Caco-2 (cell line): ENCODE measurements around the gene MAPK13. TPM values are rescaled to one million over a fixed set of nuclear protein-coding genes. Genes with fewer than 3 reads are reported as not detected.

ENCODE experiments used
- BruUV-seq: library from RNA; stranded (reverse); fragments of 400-500 nt; replicated peaks from 2 replicates; lab custom pipeline; 2021; lab: Mats Ljungman, UMichigan
- CTCF ChIA-PET: fragments of 300-600 bp; sonication (Branson Sonifier 250); formaldehyde crosslinking; loops from one replicate; lab custom pipeline; 2022; ENCODE audit warnings: antibody characterized with exemption; lab: Charles Lee
- POLR2A ChIA-PET: fragments of 300-600 bp; sonication (Branson Sonifier 250); formaldehyde crosslinking; loops from one replicate; lab custom pipeline; 2022; ENCODE audit warnings: antibody characterized with exemption; lab: Charles Lee
- DNase-seq, 2 experiments: peaks; one replicate each; pipeline versions ENCODE4 v3.0.0 to v3.0.0-alpha.2; 2020 to 2022
- H3K27me3 ChIP-seq: replicated peaks from 2 replicates; pipeline ENCODE4 v1.6.0; 2011; ENCODE audit warnings: low read length; ENCODE audit not compliant: control insufficient read depth, insufficient read depth
- H3K36me3 ChIP-seq: 2 replicates; pipeline ENCODE4 v1.5.1; 2011; ENCODE audit warnings: low read length; ENCODE audit not compliant: control insufficient read depth, insufficient read depth
- H3K4me1 ChIP-seq: fragments of 250-450 bp; sonication (Bioruptor Pico); 2 replicates; pipeline ENCODE4 v1.5.1; 2020; ENCODE audit warnings: mild to moderate bottlenecking
- H3K4me3 ChIP-seq: 2 replicates; pipeline ENCODE4 v1.5.1; 2011; ENCODE audit warnings: low read depth, mild to moderate bottlenecking, control low read depth, low read length
- H3K9me3 ChIP-seq: fragments of 250-450 bp; sonication (Bioruptor Pico); 2 replicates; pipeline ENCODE4 v1.5.1; 2020; ENCODE audit warnings: mild to moderate bottlenecking, moderate library complexity
- H3K27ac Mint-ChIP-seq: one replicate; pipeline ENCODE4 v1.8.0; 2022; ENCODE audit warnings: mixed read lengths; ENCODE audit not compliant: unreplicated experiment
- H3K27me3 Mint-ChIP-seq: one replicate; pipeline ENCODE4 v1.8.0; 2022; ENCODE audit warnings: mixed read lengths; ENCODE audit not compliant: insufficient read depth, unreplicated experiment
- H3K36me3 Mint-ChIP-seq: one replicate; pipeline ENCODE4 v1.8.0; 2022; ENCODE audit warnings: mild to moderate bottlenecking, mixed read lengths; ENCODE audit not compliant: insufficient read depth, unreplicated experiment
- H3K4me1 Mint-ChIP-seq: one replicate; pipeline ENCODE4 v1.8.0; 2022; ENCODE audit warnings: low read depth, mixed read lengths; ENCODE audit not compliant: unreplicated experiment
- H3K4me3 Mint-ChIP-seq: one replicate; pipeline ENCODE4 v1.8.0; 2022; ENCODE audit warnings: mild to moderate bottlenecking, moderate library complexity, mixed read lengths; ENCODE audit not compliant: unreplicated experiment
- H3K9me3 Mint-ChIP-seq: one replicate; pipeline ENCODE4 v1.8.0; 2022; ENCODE audit warnings: mixed read lengths; ENCODE audit not compliant: unreplicated experiment
- intact Hi-C: fragments of 100-400 bp; cut with micrococcal nuclease; formaldehyde crosslinking; loops from one replicate; pipeline ENCODE4 v1.10.0; 2022; ENCODE audit not compliant: unreplicated experiment
- total RNA-seq: library from RNA; stranded (reverse); gene quantifications from 2 replicates; pipeline ENCODE4 v1.2.3, GENCODE V29; 2022
- TF ChIP-seq, protein P1 (sequence below), 2 experiments: fragments of 200-600 bp in 1 of 2; IDR thresholded peaks; 1 replicate in 1 of 2; 2 replicates in 1 of 2; pipeline versions ENCODE4 v1.5.1 to v1.8.0; 2011 to 2022; ENCODE audit warnings: antibody characterized with exemption in 1 of 2, control low read depth in 1 of 2, inconsistent platforms in 1 of 2, low read depth in 1 of 2, low read length in 1 of 2, mild to moderate bottlenecking in 1 of 2, moderate library complexity in 1 of 2; ENCODE audit not compliant: insufficient read depth in 1 of 2, severe bottlenecking in 1 of 2, unreplicated experiment in 1 of 2

Gene MAPK13
- total RNA-seq, 1 experiment from 2014 or later: 45.7 TPM

DNA sequence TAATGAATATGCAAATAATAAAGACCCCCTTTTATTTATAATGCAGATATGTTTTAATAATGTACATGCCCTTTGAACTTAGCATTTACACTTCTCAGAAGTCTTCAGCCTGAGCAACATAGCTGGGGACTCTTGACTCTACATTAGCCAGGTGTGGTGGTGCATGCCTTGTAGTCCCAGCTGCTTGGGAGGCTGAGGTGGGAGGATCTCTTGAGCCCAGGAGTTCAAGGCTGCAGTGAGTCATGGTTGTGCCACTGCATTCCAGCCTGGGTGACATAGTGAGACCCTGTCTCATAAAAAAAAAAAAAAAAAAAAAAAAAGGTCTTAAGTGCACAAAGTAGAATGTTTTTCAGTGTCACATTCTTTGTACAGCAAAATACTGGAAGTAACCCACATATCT, 17.3 kb upstream of the MAPK13 start:
- ChIA-PET CTCF (no interaction called here), POLR2A (no interaction called here)
- Mint-ChIP-seq H3K36me3 (peaks cover 51% of the 10 kb centered on the region), H3K9me3 (no peaks in the 10 kb centered on the region), H3K4me3 (no peak overlapping the region), H3K27ac (no peak overlapping the region), H3K27me3 (no peaks in the 10 kb centered on the region), H3K4me1 (peaks cover 6% of the 10 kb centered on the region)
- H3K36me3 ChIP-seq: no peaks in the 10 kb centered on the region
- H3K27me3 ChIP-seq: no peaks in the 10 kb centered on the region
- no peak overlapping the region for H3K4me3 ChIP-seq
- BruUV-seq: no TSS peak
- no peaks in the 10 kb centered on the region for H3K4me1 ChIP-seq
- TF ChIP-seq, protein P1, sequence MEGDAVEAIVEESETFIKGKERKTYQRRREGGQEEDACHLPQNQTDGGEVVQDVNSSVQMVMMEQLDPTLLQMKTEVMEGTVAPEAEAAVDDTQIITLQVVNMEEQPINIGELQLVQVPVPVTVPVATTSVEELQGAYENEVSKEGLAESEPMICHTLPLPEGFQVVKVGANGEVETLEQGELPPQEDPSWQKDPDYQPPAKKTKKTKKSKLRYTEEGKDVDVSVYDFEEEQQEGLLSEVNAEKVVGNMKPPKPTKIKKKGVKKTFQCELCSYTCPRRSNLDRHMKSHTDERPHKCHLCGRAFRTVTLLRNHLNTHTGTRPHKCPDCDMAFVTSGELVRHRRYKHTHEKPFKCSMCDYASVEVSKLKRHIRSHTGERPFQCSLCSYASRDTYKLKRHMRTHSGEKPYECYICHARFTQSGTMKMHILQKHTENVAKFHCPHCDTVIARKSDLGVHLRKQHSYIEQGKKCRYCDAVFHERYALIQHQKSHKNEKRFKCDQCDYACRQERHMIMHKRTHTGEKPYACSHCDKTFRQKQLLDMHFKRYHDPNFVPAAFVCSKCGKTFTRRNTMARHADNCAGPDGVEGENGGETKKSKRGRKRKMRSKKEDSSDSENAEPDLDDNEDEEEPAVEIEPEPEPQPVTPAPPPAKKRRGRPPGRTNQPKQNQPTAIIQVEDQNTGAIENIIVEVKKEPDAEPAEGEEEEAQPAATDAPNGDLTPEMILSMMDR (IDR thresholded peaks at IDR 0.05; ENCODE audit: insufficient read depth in 1 of 2, low read depth in 1 of 2, low read length in 1 of 2, severe bottlenecking in 1 of 2, unreplicated experiment in 1 of 2): no peak
- H3K9me3 ChIP-seq: no peaks in the 10 kb centered on the region
- intact Hi-C loops: no loop called here
- DNase-seq: no peak

DNA sequence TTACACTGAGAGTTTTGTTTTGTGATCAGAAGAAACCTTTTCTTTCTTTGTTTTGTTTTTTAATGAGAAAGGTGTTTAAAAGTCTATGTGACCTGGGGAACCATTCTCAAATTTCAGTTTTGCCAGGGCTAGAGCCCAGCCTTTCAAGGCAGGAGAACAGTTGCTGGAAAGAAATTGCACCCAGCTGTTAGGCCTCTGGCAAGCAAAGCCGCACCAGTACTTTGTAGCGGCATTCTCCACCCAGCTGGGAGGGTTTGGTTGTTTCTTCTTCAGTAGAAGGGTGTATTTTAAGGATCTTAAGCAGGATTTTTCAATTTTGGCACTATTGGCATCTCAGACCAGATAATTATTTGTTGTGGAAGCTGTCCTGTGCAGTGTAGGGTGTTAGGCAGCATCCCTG, 16.6 kb upstream of the MAPK13 start:
- ChIA-PET CTCF (no interaction called here), POLR2A (no interaction called here)
- Mint-ChIP-seq H3K4me3 (no peak overlapping the region), H3K36me3 (peaks cover 50% of the 10 kb centered on the region), H3K4me1 (peaks cover 6% of the 10 kb centered on the region), H3K27ac (no peak overlapping the region), H3K27me3 (no peaks in the 10 kb centered on the region), H3K9me3 (no peaks in the 10 kb centered on the region)
- no peaks in the 10 kb centered on the region for H3K36me3 ChIP-seq
- no TSS peak for BruUV-seq
- intact Hi-C loops: no loop called here
- no peak for DNase-seq
- H3K27me3 ChIP-seq: no peaks in the 10 kb centered on the region
- no peak overlapping the region for H3K4me3 ChIP-seq
- TF ChIP-seq, protein P1 (IDR thresholded peaks at IDR 0.05; ENCODE audit: insufficient read depth in 1 of 2, low read depth in 1 of 2, low read length in 1 of 2, severe bottlenecking in 1 of 2, unreplicated experiment in 1 of 2): no peak
- H3K9me3 ChIP-seq: no peaks in the 10 kb centered on the region
- no peaks in the 10 kb centered on the region for H3K4me1 ChIP-seq

DNA sequence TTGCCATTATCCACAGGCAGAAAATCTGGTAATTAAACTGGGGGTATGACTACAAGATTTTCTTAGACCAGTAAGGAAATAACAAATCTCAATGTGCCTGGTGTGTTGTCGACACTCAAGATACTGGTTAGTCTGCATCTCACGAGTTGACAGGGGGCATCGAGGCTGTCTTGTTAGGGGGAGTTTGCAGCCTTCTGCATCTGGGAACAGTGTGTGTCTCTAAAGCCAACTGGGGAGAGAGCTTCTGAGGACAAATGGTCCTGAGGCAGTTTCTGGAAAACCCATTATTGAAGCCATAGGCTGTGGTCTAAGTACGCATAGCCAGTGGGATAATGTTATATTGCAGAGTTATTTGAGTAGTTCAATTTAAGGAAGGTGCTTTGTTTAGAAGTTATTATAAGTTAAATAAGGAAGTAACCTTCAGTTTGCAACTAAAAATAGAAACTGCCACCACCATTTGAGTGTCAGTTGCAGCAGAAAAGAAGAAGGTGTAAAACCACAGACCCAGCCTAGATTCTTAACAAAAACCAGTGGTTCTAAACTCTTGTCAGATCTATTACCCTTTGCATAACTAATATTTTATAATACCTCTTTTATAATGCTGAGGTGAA, 15.4 kb upstream of the MAPK13 start:
- peaks cover 47% of the 10 kb centered on the region for H3K36me3 Mint-ChIP-seq
- no peaks in the 10 kb centered on the region for H3K9me3 Mint-ChIP-seq
- no peak overlapping the region for H3K27ac Mint-ChIP-seq
- H3K27me3 ChIP-seq: no peaks in the 10 kb centered on the region
- no peaks in the 10 kb centered on the region for H3K27me3 Mint-ChIP-seq
- intact Hi-C loops: no loop called here
- no peaks in the 10 kb centered on the region for H3K9me3 ChIP-seq
- H3K4me1 Mint-ChIP-seq: peaks cover 6% of the 10 kb centered on the region
- ChIA-PET POLR2A (no interaction called here), CTCF (interaction anchor here (0.7 kb wide), 1 partner anchor 531 kb away, joined by 6 read pairs; no protein-coding TSS in a partner anchor)
- no peaks in the 10 kb centered on the region for H3K4me1 ChIP-seq
- TF ChIP-seq, protein P1 (IDR thresholded peaks at IDR 0.05; ENCODE audit: insufficient read depth in 1 of 2, low read depth in 1 of 2, low read length in 1 of 2, severe bottlenecking in 1 of 2, unreplicated experiment in 1 of 2): no peak
- DNase-seq: no peak
- no peaks in the 10 kb centered on the region for H3K36me3 ChIP-seq
- no peak overlapping the region for H3K4me3 Mint-ChIP-seq
- no TSS peak for BruUV-seq
- no peak overlapping the region for H3K4me3 ChIP-seq
